ENCODE data around the gene NXPH4.
A peak's percentile ranks its signal among the peaks of the same experiment; 100 is the strongest.

NXPH4 gene

DNA sequence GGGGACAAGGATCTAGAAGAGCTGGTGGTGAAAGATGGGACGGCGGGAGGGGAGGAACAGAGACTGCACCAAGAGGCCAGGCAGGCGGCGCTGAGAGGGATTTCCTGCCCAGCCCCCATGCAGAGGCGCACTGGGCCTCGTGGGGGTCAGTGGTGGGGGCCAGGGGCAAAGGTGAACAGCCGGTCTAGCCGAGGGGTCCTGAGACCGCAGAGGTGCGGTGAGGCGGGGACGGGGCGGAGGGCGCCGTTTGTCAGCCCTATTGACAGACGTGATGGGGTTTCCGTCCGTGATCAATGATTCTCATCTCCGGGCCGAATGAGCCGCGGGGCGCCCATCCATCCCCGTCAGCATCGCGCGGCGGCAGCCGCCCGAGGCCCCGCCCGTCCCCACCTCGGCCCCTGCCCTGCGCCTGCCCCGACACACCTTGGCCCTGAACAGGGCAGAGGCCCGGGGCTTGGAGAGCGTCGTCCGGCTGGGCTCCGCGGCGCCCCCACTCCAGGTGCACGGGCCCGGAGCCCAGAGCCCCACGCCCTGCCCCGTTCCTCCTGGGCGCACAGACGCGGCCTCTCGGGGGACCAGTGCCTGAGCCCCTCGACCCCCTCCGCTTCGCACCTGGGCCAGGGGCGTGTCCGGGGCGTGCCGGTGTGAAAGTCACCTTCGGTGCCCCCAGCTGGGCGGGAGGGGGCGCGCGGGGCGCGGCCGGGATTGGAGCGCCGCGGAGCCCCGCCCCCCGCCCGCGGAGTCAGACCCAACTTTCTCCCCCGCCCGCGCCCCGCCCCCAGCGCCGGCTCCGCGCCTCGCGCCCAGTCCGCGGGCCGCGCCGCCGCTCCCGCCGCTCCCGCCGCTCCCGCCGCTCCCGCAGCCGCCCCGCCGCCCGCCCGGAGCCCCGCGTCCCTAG is at the start of gene NXPH4:
Gene NXPH4, plus strand, starts transcription at position 781 of the 898 bp plus-strand sequence. CDS start 176 bp downstream, outside the sequence.
- Histone ChIP-seq H3K36me3 (ENCODE audit: control insufficient read depth in 2 of 2, insufficient read depth in 2 of 2, low read length in 2 of 2) (peaks cover 0 to 6% of the 10 kb centered on the region in 2 donors), H3K27me3 (ENCODE audit: control insufficient read depth in 1 of 2, insufficient read depth in 2 of 2, low read length in 2 of 2) (peaks cover 55 to 68% of the 10 kb centered on the region in 2 donors), H3K4me3 (ENCODE audit: low read length in 2 of 2) (peak within 1 kb of the TSS; percentile 53 to 66), H3K4me1 (ENCODE audit: control insufficient read depth, insufficient read depth, low read length) (peaks cover 36% of the 10 kb centered on the region), H3K27ac (ENCODE audit: low read length) (no peak within 1 kb of the TSS), H3K9me3 (ENCODE audit: control insufficient read depth in 2 of 2, low read length in 2 of 2) (no peaks in the 10 kb centered on the region), H3K9ac (ENCODE audit: low read length in 2 of 2) (no peak within 1 kb of the TSS)

DNA sequence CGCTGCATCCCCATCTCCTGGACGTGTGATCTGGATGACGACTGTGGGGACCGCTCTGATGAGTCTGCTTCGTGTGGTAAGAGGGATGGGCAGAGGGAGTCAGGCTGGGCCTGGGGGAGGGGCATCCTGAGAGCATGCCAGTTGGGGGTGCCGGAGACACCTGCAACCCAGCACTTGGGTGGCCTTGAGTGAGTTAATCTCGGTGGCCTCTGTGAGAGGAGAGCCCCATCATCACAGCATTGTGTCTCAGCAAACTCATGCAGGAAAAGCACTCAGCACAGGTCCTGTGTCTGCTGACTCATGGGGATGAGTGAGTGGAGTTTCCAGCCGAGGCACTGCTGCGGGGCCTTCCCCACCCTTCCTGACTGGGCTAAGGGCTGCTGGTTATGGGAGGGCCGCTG is 49.6 kb upstream of the NXPH4 start:
- no peak overlapping the region for H3K27ac ChIP-seq (ENCODE audit: low read length)
- peaks cover 48 to 50% of the 10 kb centered on the region in 2 donors for H3K36me3 ChIP-seq (ENCODE audit: control insufficient read depth in 2 of 2, insufficient read depth in 2 of 2, low read length in 2 of 2)
- H3K27me3 ChIP-seq (ENCODE audit: control insufficient read depth in 1 of 2, insufficient read depth in 2 of 2, low read length in 2 of 2), result no peaks in the 10 kb centered on the region
- no peak overlapping the region for H3K4me3 ChIP-seq (ENCODE audit: low read length in 2 of 2)
- no peaks in the 10 kb centered on the region for H3K9me3 ChIP-seq (ENCODE audit: control insufficient read depth in 2 of 2, low read length in 2 of 2)
- no peak overlapping the region for H3K9ac ChIP-seq (ENCODE audit: low read length in 2 of 2)
- H3K4me1 ChIP-seq (ENCODE audit: control insufficient read depth, insufficient read depth, low read length), result peaks cover 6% of the 10 kb centered on the region

DNA sequence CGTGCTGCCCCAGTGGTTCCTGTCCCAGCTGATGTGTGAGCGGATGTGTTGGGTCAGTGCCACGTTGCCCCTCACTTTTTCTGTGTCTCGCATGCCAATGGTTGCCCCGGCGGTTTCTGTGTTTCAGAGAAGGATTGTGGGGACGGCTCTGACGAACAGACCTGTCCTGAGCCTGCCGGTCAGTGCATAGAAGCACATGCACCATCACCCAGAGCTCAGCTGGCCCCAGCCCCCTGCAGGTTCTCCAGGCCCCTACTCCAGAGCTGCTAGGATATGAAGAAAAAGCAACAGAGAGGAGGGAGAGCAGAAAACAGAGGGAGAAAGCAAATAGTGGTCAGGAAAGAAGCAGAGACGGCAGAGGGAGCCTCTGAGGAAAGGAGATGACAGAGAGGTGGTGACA is 48.5 kb upstream of the NXPH4 start:
- Histone ChIP-seq H3K27ac (ENCODE audit: low read length) (no peak overlapping the region), H3K4me1 (ENCODE audit: control insufficient read depth, insufficient read depth, low read length) (peaks cover 6% of the 10 kb centered on the region), H3K27me3 (ENCODE audit: control insufficient read depth in 1 of 2, insufficient read depth in 2 of 2, low read length in 2 of 2) (no peaks in the 10 kb centered on the region), H3K36me3 (ENCODE audit: control insufficient read depth in 2 of 2, insufficient read depth in 2 of 2, low read length in 2 of 2) (peaks cover 43 to 44% of the 10 kb centered on the region in 2 donors), H3K4me3 (ENCODE audit: low read length in 2 of 2) (no peak overlapping the region), H3K9ac (ENCODE audit: low read length in 2 of 2) (no peak overlapping the region), H3K9me3 (ENCODE audit: control insufficient read depth in 2 of 2, low read length in 2 of 2) (no peaks in the 10 kb centered on the region)

DNA sequence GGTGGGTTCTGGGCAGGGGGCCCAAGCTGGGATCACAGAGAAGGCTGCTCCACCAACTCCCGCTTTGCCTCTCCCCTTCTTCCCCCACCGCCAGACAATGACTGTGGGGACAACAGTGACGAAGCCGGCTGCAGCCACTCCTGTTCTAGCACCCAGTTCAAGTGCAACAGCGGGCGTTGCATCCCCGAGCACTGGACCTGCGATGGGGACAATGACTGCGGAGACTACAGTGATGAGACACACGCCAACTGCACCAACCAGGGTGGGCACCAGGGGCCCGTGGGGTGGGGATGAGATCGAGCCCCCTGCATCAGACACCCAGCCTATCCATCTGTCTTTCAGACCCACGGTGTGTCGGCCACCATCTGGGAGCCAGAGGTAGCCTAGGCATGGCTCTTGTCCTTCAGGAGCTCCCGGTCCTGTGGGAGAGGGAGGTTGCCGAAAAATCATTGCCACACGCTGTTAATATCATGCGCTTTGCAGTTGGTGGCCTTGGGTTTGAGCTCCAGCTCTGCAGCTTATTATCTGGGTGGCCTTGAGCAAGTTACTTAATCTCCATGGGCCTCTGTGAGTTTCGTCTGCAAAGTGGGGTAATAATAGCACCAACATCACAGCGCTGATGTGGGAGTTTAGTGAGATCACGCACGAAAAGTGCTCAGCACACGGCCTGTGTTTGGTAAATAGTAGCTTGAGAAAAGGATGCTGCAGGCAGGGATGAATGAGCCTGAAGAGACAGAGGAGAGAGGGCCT is 47.4 kb upstream of the NXPH4 start:
- Histone ChIP-seq H3K36me3 (ENCODE audit: control insufficient read depth in 2 of 2, insufficient read depth in 2 of 2, low read length in 2 of 2) (peaks cover 44 to 55% of the 10 kb centered on the region in 2 donors), H3K27ac (ENCODE audit: low read length) (no peak overlapping the region), H3K9me3 (ENCODE audit: control insufficient read depth in 2 of 2, low read length in 2 of 2) (no peaks in the 10 kb centered on the region), H3K27me3 (ENCODE audit: control insufficient read depth in 1 of 2, insufficient read depth in 2 of 2, low read length in 2 of 2) (no peaks in the 10 kb centered on the region), H3K4me3 (ENCODE audit: low read length in 2 of 2) (no peak overlapping the region), H3K4me1 (ENCODE audit: control insufficient read depth, insufficient read depth, low read length) (peaks cover 6% of the 10 kb centered on the region), H3K9ac (ENCODE audit: low read length in 2 of 2) (no peak overlapping the region)

DNA sequence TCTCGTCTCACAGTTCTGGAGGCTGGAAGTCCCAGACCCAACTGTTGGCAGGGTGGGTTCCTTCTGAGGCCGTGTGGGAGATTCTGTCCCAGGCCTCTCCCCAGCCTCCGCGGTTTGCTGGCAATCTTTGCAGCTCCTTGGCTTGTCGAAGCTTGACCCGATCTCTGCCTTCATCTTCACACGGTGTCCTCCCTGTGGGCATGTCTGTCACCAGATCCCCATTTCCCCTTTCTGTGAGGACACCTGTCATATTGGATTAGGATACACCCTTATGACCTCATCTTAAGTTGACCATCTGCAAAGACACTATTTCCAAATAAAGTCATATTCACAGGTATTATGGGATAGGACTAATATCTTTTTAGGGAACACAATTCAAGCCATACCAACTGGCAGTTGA is 46.6 kb upstream of the NXPH4 start:
- Histone ChIP-seq H3K4me3 (ENCODE audit: low read length in 2 of 2) (no peak overlapping the region), H3K9ac (ENCODE audit: low read length in 2 of 2) (no peak overlapping the region), H3K4me1 (ENCODE audit: control insufficient read depth, insufficient read depth, low read length) (peaks cover 9% of the 10 kb centered on the region), H3K9me3 (ENCODE audit: control insufficient read depth in 2 of 2, low read length in 2 of 2) (no peaks in the 10 kb centered on the region), H3K36me3 (ENCODE audit: control insufficient read depth in 2 of 2, insufficient read depth in 2 of 2, low read length in 2 of 2) (peaks cover 41 to 51% of the 10 kb centered on the region in 2 donors), H3K27ac (ENCODE audit: low read length) (no peak overlapping the region), H3K27me3 (ENCODE audit: control insufficient read depth in 1 of 2, insufficient read depth in 2 of 2, low read length in 2 of 2) (no peaks in the 10 kb centered on the region)

DNA sequence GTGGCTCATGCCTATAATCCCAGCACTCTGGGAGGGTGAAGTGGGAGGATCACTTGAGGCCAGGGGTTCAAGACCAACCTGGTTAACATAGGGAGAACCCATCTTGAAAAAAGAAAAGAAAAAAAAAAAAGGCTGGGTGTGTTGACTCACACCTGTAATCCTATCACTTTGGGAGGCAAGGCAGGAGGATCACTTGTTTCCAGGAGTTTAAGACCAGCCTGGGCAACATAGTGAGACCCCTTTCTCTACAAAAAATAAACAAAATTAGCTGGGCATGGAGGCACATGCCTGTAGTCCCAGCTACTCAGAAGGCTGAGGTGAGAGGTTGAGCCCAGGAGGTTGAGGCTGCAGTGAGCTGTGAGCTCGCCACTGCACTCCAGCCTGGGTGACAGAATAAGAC is 46.2 kb upstream of the NXPH4 start:
- H3K36me3 ChIP-seq (ENCODE audit: control insufficient read depth in 2 of 2, insufficient read depth in 2 of 2, low read length in 2 of 2), result peaks cover 37 to 49% of the 10 kb centered on the region in 2 donors
- H3K4me1 ChIP-seq (ENCODE audit: control insufficient read depth, insufficient read depth, low read length), result peaks cover 13% of the 10 kb centered on the region
- no peak overlapping the region for H3K4me3 ChIP-seq (ENCODE audit: low read length in 2 of 2)
- no peaks in the 10 kb centered on the region for H3K9me3 ChIP-seq (ENCODE audit: control insufficient read depth in 2 of 2, low read length in 2 of 2)
- H3K9ac ChIP-seq (ENCODE audit: low read length in 2 of 2), result no peak overlapping the region
- no peak overlapping the region for H3K27ac ChIP-seq (ENCODE audit: low read length)
- H3K27me3 ChIP-seq (ENCODE audit: control insufficient read depth in 1 of 2, insufficient read depth in 2 of 2, low read length in 2 of 2), result no peaks in the 10 kb centered on the region

DNA sequence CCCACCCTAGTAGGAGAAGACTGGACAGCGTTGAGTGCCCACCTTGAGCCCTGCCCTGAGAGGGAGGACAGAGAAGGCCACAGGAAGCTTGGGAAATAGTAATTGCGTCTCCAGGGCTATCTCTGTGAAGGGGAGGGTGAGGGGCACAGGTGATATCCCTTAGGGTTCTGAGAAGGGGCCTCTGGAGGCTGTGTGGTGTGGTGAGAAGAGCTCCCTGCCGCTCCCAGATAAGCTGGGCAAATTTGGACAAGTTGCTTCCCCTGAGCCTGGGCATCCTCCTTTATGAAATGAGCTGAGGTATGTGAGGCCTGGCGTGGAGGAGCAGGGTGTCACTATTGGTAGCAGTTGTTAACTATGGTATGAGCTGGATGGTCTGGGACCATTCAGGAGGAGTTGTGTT is 45.7 kb upstream of the NXPH4 start:
- H3K36me3 ChIP-seq (ENCODE audit: control insufficient read depth in 2 of 2, insufficient read depth in 2 of 2, low read length in 2 of 2), result peaks cover 32 to 45% of the 10 kb centered on the region in 2 donors
- H3K9me3 ChIP-seq (ENCODE audit: control insufficient read depth in 2 of 2, low read length in 2 of 2), result no peaks in the 10 kb centered on the region
- peaks cover 17% of the 10 kb centered on the region for H3K4me1 ChIP-seq (ENCODE audit: control insufficient read depth, insufficient read depth, low read length)
- H3K27ac ChIP-seq (ENCODE audit: low read length), result no peak overlapping the region
- no peak overlapping the region for H3K9ac ChIP-seq (ENCODE audit: low read length in 2 of 2)
- no peak overlapping the region for H3K4me3 ChIP-seq (ENCODE audit: low read length in 2 of 2)
- no peaks in the 10 kb centered on the region for H3K27me3 ChIP-seq (ENCODE audit: control insufficient read depth in 1 of 2, insufficient read depth in 2 of 2, low read length in 2 of 2)

DNA sequence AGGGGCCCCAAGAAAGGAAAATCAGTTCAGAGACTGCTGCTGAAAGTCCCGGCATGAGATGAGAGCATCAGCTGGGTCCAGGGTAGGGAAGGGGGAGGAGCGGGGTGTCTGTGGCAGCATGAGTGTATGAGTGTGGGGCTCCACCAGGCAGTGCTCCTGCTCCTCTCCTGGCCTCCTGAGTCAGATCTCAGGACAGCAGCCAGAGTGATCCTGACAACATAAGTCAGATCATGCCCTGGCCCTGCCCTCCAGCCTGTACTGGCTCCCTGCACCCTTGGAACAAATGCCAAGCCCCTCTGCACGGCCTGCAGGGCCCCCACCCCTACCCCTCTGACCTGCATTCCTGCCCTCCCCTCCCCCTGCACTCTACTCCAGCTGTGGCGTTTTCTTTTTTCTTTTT is 44.9 kb upstream of the NXPH4 start:
- no peak overlapping the region for H3K27ac ChIP-seq (ENCODE audit: low read length)
- no peak overlapping the region for H3K4me3 ChIP-seq (ENCODE audit: low read length in 2 of 2)
- no peaks in the 10 kb centered on the region for H3K27me3 ChIP-seq (ENCODE audit: control insufficient read depth in 1 of 2, insufficient read depth in 2 of 2, low read length in 2 of 2)
- no peak overlapping the region for H3K9ac ChIP-seq (ENCODE audit: low read length in 2 of 2)
- peaks cover 17% of the 10 kb centered on the region for H3K4me1 ChIP-seq (ENCODE audit: control insufficient read depth, insufficient read depth, low read length)
- no peaks in the 10 kb centered on the region for H3K9me3 ChIP-seq (ENCODE audit: control insufficient read depth in 2 of 2, low read length in 2 of 2)
- peaks cover 26 to 46% of the 10 kb centered on the region in 2 donors for H3K36me3 ChIP-seq (ENCODE audit: control insufficient read depth in 2 of 2, insufficient read depth in 2 of 2, low read length in 2 of 2)

DNA sequence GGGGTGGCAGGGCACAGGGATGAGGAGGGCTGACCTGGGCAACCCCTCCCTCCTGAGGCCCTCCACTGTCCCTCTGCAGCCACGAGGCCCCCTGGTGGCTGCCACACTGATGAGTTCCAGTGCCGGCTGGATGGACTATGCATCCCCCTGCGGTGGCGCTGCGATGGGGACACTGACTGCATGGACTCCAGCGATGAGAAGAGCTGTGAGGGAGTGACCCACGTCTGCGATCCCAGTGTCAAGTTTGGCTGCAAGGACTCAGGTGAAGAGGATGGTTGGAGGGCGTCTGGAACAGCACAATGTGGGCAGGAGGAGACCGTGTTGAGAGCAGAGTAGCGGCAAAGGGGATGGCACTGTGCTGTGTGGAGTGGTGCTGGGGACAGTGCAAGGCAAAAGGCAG is 43.5 kb upstream of the NXPH4 start:
- Histone ChIP-seq H3K4me1 (ENCODE audit: control insufficient read depth, insufficient read depth, low read length) (peaks cover 17% of the 10 kb centered on the region), H3K36me3 (ENCODE audit: control insufficient read depth in 2 of 2, insufficient read depth in 2 of 2, low read length in 2 of 2) (peaks cover 20 to 36% of the 10 kb centered on the region in 2 donors), H3K9me3 (ENCODE audit: control insufficient read depth in 2 of 2, low read length in 2 of 2) (no peaks in the 10 kb centered on the region), H3K9ac (ENCODE audit: low read length in 2 of 2) (no peak overlapping the region), H3K4me3 (ENCODE audit: low read length in 2 of 2) (no peak overlapping the region), H3K27ac (ENCODE audit: low read length) (no peak overlapping the region), H3K27me3 (ENCODE audit: control insufficient read depth in 1 of 2, insufficient read depth in 2 of 2, low read length in 2 of 2) (no peaks in the 10 kb centered on the region)

DNA sequence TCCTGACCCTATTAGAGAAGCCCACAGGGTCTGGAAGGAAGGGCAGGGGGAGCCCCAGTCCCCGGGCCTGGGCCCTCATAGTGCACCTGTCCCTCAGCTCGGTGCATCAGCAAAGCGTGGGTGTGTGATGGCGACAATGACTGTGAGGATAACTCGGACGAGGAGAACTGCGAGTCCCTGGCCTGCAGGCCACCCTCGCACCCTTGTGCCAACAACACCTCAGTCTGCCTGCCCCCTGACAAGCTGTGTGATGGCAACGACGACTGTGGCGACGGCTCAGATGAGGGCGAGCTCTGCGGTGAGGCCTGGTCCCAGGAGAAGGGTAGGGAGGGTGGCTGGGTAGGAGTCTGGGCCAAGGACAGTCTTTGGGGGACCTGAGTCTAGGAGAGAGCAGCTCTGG is 42.9 kb upstream of the NXPH4 start:
- Histone ChIP-seq H3K4me1 (ENCODE audit: control insufficient read depth, insufficient read depth, low read length) (peaks cover 17% of the 10 kb centered on the region), H3K9me3 (ENCODE audit: control insufficient read depth in 2 of 2, low read length in 2 of 2) (no peaks in the 10 kb centered on the region), H3K27ac (ENCODE audit: low read length) (no peak overlapping the region), H3K9ac (ENCODE audit: low read length in 2 of 2) (no peak overlapping the region), H3K36me3 (ENCODE audit: control insufficient read depth in 2 of 2, insufficient read depth in 2 of 2, low read length in 2 of 2) (peaks cover 24 to 39% of the 10 kb centered on the region in 2 donors), H3K4me3 (ENCODE audit: low read length in 2 of 2) (no peak overlapping the region), H3K27me3 (ENCODE audit: control insufficient read depth in 1 of 2, insufficient read depth in 2 of 2, low read length in 2 of 2) (no peaks in the 10 kb centered on the region)

Measured in stomach smooth muscle (tissue), 2 donors.